ENCODE measurements around the gene PDE10A. TPM values are rescaled to one million over a fixed set of nuclear protein-coding genes. Genes with fewer than 3 reads are reported as not detected.

The PDE10A gene
- total and polyA plus RNA-seq, 2 of the 13 experiments (the other 11 are each of a cell fraction or from before 2014, with no cell fraction given), result not detected

- no peak for TF ChIP-seq ZNF709 (CRISPR knock-in tag; IDR thresholded peaks at IDR 0.05)
Observed at GRCh38 chr6:165605901-165606739, 56.9 kb downstream of the PDE10A start (continued).

GRCh38 chr6:165605182-165605875 lies 57.7 kb downstream of the PDE10A start:
- Histone ChIP-seq H3K4me3 (replicated peaks in 1 of 3; ENCODE audit: insufficient read depth in 1 of 3, low read depth in 2 of 3, low read length in 3 of 3) (no peak overlapping the region), H3K4me1 (ENCODE audit: insufficient read depth, low read length) (no peaks in the 10 kb centered on the region), H3K27ac (ENCODE audit: extremely low read length, insufficient read depth, low read length) (no peak overlapping the region), H3K79me2 (ENCODE audit: insufficient read depth, low read length) (no peaks in the 10 kb centered on the region), H3K4me2 (ENCODE audit: low read depth, low read length) (no peak overlapping the region), H3K27me3 (ENCODE audit: control insufficient read depth in 1 of 2, insufficient read depth in 2 of 2, low read length in 2 of 2) (peaks cover 0 to 7% of the 10 kb centered on the region in 2 experiments; a peak in 2 of 5 replicates), H3K9ac (ENCODE audit: insufficient read depth, low read depth, low read length) (no peak overlapping the region), H2AFZ (ENCODE audit: low read length) (no peak overlapping the region), H3K36me3 (replicated peaks in 1 of 2; ENCODE audit: control insufficient read depth in 1 of 2, insufficient read depth in 2 of 2, low read length in 2 of 2) (no peaks in the 10 kb centered on the region), H4K20me1 (ENCODE audit: insufficient read depth, low read length) (no peaks in the 10 kb centered on the region), H3K9me3 (ENCODE audit: low read length) (no peaks in the 10 kb centered on the region)
- BruUV-seq (replicated peaks), result no TSS peak
- 15% methylated on average over 10 of the region's 10 CpGs for WGBS (ENCODE audit: low lambda C conversion rate)
- ChIA-PET POLR2A (no interaction called here), CTCF (ENCODE audit: low intra/inter-chr PET ratio, low total read pairs) (no interaction called here)
- in situ Hi-C loops (cut with HindIII; ENCODE audit: extremely low pct_ligation_motif_present, low pct_unique_long_range_greater_than_20kb), result no loop called here
- FAIRE-seq, result no peak
- intact Hi-C loops (cut with micrococcal nuclease; ENCODE audit: unreplicated experiment), result no loop called here
- ATAC-seq, result no peak
- DNase-seq (ENCODE audit: low spot score), result no peak
- TF ChIP-seq MAFG (CRISPR knock-in tag; IDR thresholded peaks at IDR 0.05) (no peak), SRF (IDR thresholded peaks at IDR 0.05; ENCODE audit: low read depth, low read length) (no peak), ZNF660 (CRISPR knock-in tag; IDR thresholded peaks at IDR 0.05; ENCODE audit: borderline replicate concordance, low read depth) (no peak), HMGXB4 (CRISPR knock-in tag; IDR thresholded peaks at IDR 0.05; ENCODE audit: borderline replicate concordance in 1 of 2, low read depth in 1 of 2) (no peak), ZNF282 (IDR thresholded peaks at IDR 0.05; ENCODE audit: partially characterized antibody) (no peak), NCOA2 (CRISPR knock-in tag; IDR thresholded peaks at IDR 0.05) (no peak), TOPORS (CRISPR knock-in tag; IDR thresholded peaks at IDR 0.05) (no peak), NFYC (CRISPR knock-in tag; IDR thresholded peaks at IDR 0.05) (no peak), NBN (conservative IDR thresholded peaks at IDR 0.05) (no peak), DMAP1 (CRISPR knock-in tag; IDR thresholded peaks at IDR 0.05) (no peak), EED (CRISPR knock-in tag; IDR thresholded peaks at IDR 0.05) (no peak), ZNF224 (CRISPR knock-in tag; IDR thresholded peaks at IDR 0.05) (no peak), ZBTB2 (CRISPR knock-in tag; IDR thresholded peaks at IDR 0.05; ENCODE audit: low read depth) (no peak), ZNF672 (CRISPR knock-in tag; IDR thresholded peaks at IDR 0.05) (no peak), ZNF598 (CRISPR knock-in tag; IDR thresholded peaks at IDR 0.05; ENCODE audit: borderline replicate concordance) (no peak), PCBP2 (optimal IDR thresholded peaks at IDR 0.05; ENCODE audit: low read depth, low read length, poor library complexity, severe bottlenecking) (no peak), ZNF576 (CRISPR knock-in tag; IDR thresholded peaks at IDR 0.05) (no peak)

All from HepG2 (cell line).